Hematopoietic multipotent progenitor cell treated with erythropoietin and hydrocortisone succinate and interleukin-3 and kit ligand, for 15 days (in vitro differentiated cells): ENCODE data around the gene NKAIN2.

Experiments used
- DNase-seq: peaks from one replicate; pipeline ENCODE4 v3.0.0-alpha.2; 2015; ENCODE audit warnings: low spot score

The NKAIN2 gene

DNA sequence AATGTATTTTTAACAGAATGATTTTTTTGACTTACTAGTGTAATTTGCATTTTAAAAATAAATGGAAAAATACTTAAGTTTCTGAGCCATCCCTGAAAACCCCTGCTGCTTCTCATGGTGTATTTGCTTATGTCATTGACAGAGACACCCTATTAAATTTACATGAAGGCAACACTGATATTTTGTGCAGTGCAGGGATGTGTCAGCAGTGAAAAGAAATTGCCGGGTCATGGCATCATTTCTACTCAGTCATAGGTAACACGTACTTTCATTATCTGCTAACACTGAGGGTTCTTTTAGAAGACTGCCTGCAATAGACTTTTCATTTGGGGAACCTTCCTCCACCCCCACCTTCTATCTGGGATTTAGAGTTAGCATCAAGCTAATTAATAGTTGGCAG lies 1021.9 kb downstream of the NKAIN2 start:
- no peak for DNase-seq

DNA sequence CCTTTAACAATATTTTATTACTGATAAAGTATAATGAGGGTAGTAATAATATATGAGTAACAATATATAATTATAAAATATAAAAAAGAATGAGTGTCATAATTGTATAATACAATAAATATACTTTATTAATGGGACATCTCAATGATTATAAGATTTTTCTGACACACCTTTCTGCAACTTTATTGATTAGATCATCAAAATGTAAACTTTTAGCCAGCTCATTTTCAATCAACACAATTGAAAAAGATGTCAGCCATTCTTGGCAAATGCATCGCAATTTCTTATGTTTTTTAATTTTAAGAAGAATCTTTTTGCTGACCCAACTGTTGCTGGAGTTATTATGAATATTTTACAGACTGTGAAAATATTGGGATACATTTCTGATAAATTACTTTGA lies 1026.2 kb downstream of the NKAIN2 start:
- DNase-seq, result no peak

DNA sequence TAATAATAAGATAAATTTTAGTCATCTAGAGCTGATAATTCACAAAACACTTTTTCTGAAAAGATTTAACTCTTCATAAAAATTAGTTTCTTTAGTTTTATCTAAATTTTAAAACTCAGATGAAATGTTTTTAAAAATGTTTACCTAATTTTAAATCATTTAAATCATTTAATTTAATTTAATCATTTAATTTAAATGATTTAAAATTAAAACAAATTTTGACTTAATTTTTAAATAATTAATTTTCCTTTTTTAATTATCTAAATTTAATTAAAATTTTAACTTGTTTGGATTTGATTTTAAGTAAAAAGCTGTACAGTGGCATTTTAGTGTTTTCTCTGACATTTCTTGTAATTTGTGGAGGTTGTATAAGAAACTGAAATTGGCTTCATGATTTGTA lies 1026.8 kb downstream of the NKAIN2 start:
- no peak for DNase-seq

DNA sequence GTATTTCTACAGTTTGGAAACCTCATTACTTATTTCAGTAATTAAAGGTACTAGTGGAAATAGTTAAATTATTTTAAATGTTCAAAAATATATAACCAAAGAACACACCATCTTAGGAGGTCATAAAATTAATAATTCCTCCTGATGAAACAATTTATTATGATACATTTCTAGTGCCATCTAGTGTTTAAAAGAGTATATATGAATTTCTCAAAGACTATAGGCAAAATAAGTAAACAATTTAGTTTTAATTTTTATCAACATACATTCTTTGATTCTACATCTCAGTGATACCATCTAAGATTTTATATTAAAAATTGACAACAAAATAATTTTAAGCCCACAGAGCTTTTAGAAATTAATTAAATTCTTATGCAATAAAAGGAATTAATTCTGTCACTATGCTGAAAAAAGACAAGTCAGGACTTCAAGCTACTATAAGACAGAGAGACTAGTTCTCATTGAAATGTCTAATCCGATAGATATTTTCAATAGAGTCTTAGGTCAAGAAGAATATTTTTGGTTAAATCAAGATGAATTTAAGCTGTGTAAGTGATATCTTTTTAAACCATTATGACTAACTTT lies 1050.8 kb downstream of the NKAIN2 start:
- DNase-seq, result no peak

DNA sequence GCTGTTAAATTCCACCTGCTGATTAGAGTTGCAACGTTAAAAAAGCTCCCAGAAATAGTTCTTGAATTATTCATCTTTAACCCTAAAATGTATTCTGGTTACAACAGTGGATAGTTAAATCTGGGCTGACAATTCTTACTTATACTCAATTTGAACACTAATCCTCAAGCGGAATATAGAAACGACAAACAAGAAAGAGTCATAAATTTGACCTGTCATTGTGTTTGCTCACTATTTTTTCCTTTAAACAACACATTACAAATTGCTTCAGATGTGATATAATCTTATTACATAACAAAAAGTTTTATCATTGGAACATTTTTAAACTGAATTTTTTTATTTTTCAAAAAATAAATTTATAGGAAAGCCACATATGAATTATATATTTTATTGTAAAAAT lies 1054.1 kb downstream of the NKAIN2 start:
- DNase-seq, result no peak

DNA sequence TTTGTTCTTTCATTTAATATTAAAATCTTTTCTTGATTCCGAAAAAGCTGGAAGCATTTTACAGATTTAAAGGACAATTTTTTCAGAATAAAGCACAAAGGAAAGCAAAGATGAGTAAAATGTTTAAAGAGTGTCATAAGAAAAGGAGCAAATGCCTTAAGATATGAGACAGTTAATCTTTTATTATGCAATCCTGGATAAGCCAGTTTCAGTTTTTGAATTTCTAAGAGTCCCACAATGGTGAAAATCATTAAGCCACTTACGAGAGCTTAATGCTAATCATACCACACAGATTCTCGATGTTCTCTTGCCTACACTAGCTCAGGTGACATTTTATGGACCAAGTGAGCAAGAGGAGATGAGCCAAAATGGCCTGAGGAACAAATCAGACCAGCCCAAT lies 1054.9 kb downstream of the NKAIN2 start:
- DNase-seq, result no peak

DNA sequence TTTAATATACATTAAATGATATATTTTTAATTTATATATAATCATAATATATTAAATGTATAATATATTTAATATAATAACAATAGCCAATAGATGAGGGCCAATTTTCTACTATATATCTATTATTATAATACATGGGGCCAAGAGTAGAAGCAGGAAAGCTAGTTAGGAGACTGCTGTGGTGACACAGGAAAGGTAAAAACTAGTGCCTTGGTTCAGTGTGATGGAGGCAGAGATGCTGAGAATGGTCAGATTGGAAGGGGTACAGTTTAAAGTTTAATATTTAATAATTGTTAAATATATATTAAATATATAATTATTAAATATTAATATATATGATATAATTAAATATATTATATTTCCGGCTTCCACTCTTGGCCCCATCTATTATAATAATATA lies 1055.7 kb downstream of the NKAIN2 start:
- DNase-seq, result no peak

DNA sequence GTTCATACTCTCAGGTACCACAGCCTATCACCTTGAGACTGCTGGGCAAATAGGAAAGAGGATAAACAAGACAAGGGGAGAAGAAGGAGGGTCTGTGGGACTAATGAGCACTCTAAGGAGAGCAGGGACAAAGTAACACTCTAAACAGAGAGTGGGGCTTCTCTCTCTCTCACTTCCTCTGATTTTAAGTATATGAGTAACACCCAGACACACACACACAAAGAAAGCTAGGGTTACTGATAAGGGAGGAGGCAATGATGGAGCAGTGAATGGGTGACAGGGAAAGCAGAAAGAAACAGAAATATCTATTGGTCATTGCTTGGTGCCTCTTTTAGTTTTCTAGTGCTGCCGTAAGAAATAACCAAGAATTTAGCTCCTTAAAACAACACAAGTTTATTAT lies 1062.4 kb downstream of the NKAIN2 start:
- no peak for DNase-seq

DNA sequence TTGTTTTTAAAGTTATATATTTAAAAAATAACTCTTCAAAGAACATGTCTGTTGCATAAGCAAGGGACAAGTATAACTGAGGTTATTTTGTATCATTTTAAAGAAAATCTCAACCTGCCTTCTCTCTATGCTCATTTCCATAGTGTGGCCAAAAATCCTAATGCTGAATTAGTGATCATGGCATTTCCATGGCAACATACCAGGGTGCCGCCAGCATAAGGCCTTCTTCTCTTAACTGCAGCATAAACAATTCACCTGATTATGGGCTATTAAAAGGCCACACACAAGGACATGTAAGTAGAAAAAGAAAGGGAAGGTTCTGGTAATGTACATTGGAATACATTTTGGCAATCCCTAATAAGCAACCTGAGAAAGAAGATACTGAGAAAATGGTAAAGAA lies 1063.5 kb downstream of the NKAIN2 start:
- DNase-seq, result no peak

DNA sequence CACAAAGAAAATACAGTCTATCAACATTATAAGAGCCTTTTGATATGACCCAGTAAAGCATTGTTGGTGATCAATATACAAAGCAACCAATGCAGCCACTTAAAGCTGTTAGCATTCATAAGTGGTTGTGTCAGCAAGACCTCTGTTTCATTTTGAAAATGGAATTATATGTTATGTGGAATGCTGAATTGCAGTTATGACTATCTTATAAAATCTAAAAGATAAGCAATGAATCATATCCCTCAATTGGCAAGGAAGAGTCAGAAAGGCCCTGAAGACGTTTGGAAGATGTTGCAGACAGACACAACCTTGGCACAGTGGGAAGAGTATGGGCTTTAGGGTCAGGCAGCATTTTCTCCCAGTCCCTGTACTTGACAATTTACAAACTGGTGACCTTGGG lies 1064.8 kb downstream of the NKAIN2 start:
- DNase-seq, result no peak

DNA sequence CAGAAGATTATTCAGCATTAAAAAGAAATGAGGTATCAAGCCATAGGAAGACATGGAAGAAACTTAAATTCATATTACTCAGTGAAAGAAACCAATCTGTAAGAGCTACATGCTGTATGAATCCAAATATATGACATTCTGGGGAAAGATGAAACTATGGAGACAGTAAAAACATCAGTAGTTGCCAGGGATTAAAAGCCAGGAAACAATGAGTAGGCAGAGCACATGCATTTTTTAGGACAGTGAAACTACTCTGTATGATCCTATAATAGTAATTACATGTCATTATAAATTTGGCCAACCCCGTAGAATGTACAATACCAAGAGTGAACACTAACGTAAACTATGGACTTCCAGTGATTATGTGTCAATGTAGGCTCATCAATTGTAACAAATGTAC lies 1065.8 kb downstream of the NKAIN2 start:
- no peak for DNase-seq

DNA sequence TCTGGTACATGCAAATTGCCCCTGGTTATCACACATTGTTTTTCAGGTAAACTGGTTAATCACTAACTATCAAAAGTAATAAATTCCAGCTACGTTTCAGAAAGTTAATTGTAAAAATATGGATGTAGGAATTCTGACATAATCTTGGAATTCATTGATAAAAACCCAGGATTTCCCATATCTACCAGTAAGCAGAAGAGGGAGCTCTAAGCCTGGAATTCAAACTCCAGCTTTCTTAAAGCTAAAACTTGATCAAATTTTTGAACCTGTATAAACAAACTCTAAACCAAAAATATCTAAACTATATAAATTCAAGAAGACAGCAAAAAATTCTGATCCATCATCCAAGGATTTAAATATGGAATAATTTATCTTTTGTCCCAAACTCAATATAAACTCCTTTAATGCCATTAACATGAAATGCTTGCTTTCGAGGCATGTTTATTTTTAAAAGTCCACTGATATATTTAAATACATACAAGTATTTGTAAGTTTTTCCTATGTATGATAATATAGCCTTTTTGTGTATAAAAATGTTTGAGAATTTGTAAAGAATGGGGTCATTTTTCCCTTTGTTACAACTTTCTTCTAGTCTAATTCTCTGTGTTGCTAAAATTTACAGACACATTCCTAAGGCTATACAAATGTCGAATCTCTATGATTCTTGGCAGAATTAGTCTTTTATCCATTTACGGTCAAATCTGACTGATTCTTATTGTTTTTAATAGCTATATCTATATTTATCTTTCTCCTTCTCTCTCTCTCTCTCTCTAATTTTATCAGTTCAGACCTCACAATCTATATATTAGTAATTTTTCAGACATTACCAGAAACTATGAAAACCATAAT lies 1067.2 kb downstream of the NKAIN2 start:
- DNase-seq, result no peak

DNA sequence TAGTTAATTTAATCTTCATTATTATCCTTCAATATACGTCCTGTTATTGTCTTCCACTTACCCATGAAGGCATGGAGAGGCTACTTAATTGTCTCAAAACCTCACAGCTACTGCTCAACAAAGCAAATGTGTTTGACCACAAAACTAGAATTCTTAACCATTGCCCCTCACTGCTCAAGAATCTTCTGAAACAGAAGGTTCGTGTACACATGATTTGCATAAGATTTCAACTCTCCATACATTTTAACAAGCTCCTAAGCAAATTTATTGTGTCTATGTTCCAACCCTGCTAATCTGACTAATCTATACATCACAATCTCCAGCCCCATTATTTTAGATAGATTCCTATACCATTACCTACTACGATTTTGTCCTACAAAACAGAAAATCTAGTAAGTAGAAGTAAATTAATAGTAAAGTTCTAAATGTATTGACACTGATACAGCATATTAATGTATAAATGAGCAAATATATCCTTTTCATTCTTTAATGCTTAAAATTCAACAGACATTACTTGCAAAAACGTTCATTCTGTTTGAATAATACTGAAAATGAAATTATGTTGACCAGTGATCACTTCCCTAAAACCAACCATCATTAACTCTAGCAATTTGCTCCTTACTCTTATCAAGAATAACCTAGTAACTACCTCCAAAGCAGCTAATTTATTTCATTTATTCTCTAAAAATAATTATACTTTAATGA lies 1068.8 kb downstream of the NKAIN2 start:
- DNase-seq, result no peak

DNA sequence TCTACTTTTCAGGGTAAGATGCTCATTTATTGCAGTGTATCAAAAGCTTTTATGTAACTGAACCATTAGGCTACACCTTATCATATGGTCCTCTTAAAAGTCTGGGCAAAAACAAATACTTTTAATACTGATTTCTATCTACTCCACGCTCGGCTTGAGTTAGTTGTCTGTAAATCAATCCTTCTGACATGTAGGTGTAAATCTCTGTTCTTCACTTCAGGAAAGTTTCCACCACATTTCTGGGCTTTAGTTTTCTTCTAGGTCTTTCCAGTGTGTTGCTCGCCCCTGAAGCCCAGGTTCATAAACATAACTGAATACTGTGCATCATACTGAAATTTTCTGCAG lies 1069.4 kb downstream of the NKAIN2 start:
- DNase-seq, result no peak
